ENCODE data around the gene SLC51A. TPM values are rescaled to one million over a fixed set of nuclear protein-coding genes. Genes with fewer than 3 reads are reported as not detected.

Gene SLC51A
- total RNA-seq, 1 experiment from 2014 or later = not detected

DNA sequence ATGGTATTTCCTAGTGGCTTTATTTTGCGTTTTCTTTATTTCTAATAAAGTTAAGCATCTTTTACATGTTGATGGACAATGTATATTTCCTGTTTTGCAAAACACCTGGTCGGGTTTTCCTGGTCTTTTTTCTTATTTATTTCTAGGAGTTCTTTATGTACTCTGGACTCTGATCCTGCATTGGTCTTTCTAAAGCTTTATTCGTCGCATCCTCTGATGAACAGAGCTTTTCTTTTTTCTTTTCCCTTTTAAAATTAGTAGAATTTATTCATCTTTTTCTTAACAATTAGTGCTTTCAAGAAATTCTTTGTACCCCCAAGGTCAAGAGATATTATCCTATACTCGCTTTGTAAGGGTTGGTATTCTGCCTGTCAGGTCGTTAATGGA, 37.3 kb upstream of the SLC51A start:
- no peaks in the 10 kb centered on the region for H3K36me3 ChIP-seq (ENCODE audit: control insufficient read depth, insufficient read depth, low read length)
- BruUV-seq (replicated peaks) = no TSS peak
- H3K4me3 ChIP-seq (ENCODE audit: low read depth, low read length) = no peak overlapping the region
- DNase-seq = no peak
- TF ChIP-seq, protein P1, sequence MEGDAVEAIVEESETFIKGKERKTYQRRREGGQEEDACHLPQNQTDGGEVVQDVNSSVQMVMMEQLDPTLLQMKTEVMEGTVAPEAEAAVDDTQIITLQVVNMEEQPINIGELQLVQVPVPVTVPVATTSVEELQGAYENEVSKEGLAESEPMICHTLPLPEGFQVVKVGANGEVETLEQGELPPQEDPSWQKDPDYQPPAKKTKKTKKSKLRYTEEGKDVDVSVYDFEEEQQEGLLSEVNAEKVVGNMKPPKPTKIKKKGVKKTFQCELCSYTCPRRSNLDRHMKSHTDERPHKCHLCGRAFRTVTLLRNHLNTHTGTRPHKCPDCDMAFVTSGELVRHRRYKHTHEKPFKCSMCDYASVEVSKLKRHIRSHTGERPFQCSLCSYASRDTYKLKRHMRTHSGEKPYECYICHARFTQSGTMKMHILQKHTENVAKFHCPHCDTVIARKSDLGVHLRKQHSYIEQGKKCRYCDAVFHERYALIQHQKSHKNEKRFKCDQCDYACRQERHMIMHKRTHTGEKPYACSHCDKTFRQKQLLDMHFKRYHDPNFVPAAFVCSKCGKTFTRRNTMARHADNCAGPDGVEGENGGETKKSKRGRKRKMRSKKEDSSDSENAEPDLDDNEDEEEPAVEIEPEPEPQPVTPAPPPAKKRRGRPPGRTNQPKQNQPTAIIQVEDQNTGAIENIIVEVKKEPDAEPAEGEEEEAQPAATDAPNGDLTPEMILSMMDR (IDR thresholded peaks at IDR 0.05; ENCODE audit: insufficient read depth in 1 of 2, low read depth in 1 of 2, low read length in 1 of 2, severe bottlenecking in 1 of 2, unreplicated experiment in 1 of 2) = no peak
- H3K27me3 ChIP-seq (replicated peaks; ENCODE audit: control insufficient read depth, insufficient read depth, low read length) = no peaks in the 10 kb centered on the region
- no peaks in the 10 kb centered on the region for H3K27me3 Mint-ChIP-seq (ENCODE audit: insufficient read depth, unreplicated experiment)
- POLR2A ChIA-PET = no interaction called here
- H3K4me1 Mint-ChIP-seq (ENCODE audit: low read depth, unreplicated experiment) = no peaks in the 10 kb centered on the region
- intact Hi-C loops (cut with micrococcal nuclease; ENCODE audit: unreplicated experiment) = no loop called here
- H3K9me3 ChIP-seq = no peaks in the 10 kb centered on the region
- H3K4me3 Mint-ChIP-seq (ENCODE audit: unreplicated experiment) = no peak overlapping the region
- no peaks in the 10 kb centered on the region for H3K9me3 Mint-ChIP-seq (ENCODE audit: unreplicated experiment)
- CTCF ChIA-PET = no interaction called here
- H3K36me3 Mint-ChIP-seq (ENCODE audit: insufficient read depth, unreplicated experiment) = no peaks in the 10 kb centered on the region
- peaks cover 4% of the 10 kb centered on the region; the same call in 1 of the 2 replicates for H3K4me1 ChIP-seq
- no peak overlapping the region for H3K27ac Mint-ChIP-seq (ENCODE audit: unreplicated experiment)

DNA sequence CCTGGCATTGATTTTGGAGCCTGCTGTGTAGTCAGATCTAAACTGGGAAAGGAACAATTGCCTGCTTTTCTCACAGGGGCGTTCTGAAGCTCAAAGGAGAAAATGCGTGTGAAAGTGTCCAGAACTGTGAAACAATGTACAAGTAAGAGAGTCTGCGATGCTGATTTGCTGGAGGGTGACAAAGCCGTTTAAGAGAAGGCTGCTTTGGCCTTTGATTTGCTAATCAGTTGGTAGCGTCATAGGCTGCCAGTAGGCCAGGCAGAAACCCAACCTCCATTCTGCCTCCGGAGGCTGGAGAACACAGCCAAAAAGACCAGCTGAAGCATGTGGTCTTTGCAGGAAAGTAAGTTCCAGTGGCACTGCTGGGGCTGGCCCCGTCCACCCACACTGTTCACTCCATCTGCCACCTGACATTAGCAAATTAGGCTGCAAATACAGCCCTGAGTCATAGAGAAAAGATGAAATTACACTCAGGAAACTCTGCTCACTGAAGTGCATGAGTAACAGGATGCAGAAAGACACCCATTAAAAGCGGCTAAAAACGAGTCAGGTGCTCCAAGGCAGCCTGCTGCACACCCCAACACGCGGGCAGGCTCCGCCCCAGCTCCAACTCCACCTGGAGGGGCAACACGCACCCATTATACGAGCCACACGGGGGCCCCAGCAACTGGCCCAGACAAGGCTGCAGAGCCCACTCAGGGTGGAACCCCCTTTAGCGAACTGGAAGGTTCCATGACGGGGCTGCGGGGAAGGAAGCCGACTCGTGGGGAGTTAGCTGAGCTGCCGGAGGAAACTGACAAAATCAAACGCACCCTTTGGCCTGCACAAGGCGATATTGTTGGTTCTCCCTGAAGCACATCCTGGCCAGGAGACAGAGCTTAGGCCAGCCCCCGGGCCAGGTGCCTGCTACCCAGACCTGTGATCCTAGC, 36.7 kb upstream of the SLC51A start:
- TF ChIP-seq, protein P1 (IDR thresholded peaks at IDR 0.05; ENCODE audit: insufficient read depth in 1 of 2, low read depth in 1 of 2, low read length in 1 of 2, severe bottlenecking in 1 of 2, unreplicated experiment in 1 of 2) = no peak
- DNase-seq = no peak
- Mint-ChIP-seq H3K9me3 (ENCODE audit: unreplicated experiment) (no peaks in the 10 kb centered on the region), H3K4me3 (ENCODE audit: unreplicated experiment) (no peak overlapping the region), H3K27ac (ENCODE audit: unreplicated experiment) (no peak overlapping the region), H3K4me1 (ENCODE audit: low read depth, unreplicated experiment) (no peaks in the 10 kb centered on the region), H3K36me3 (ENCODE audit: insufficient read depth, unreplicated experiment) (no peaks in the 10 kb centered on the region), H3K27me3 (ENCODE audit: insufficient read depth, unreplicated experiment) (no peaks in the 10 kb centered on the region)
- Histone ChIP-seq H3K27me3 (replicated peaks; ENCODE audit: control insufficient read depth, insufficient read depth, low read length) (no peaks in the 10 kb centered on the region), H3K36me3 (ENCODE audit: control insufficient read depth, insufficient read depth, low read length) (no peaks in the 10 kb centered on the region), H3K9me3 (no peaks in the 10 kb centered on the region), H3K4me1 (peaks cover 4% of the 10 kb centered on the region; the same call in 1 of the 2 replicates), H3K4me3 (ENCODE audit: low read depth, low read length) (no peak overlapping the region)
- BruUV-seq (replicated peaks) = no TSS peak
- intact Hi-C loops (cut with micrococcal nuclease; ENCODE audit: unreplicated experiment) = no loop called here
- ChIA-PET CTCF (no interaction called here), POLR2A (no interaction called here)

DNA sequence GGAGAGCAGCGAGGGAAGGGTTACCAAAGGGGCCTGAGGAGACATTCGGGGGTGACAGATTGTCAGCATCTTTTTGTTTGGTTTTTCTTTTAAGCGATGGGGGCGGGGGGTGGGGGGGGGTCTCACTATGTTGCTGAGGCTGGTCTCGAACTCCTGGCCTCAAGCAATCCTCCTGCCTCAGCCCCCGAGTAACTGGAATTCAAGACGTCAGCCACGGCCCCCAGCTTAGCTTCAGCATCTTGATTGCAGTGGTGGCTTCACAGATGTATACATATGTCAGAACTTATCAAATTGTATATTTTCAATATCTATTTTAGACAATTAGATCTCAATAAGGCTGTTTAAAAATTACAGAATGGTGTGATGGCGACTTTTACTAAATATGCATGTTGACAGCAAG, 36.0 kb upstream of the SLC51A start:
- CTCF ChIA-PET = no interaction called here
- intact Hi-C loops (cut with micrococcal nuclease; ENCODE audit: unreplicated experiment) = no loop called here
- H3K27me3 Mint-ChIP-seq (ENCODE audit: insufficient read depth, unreplicated experiment) = no peaks in the 10 kb centered on the region
- no peaks in the 10 kb centered on the region for H3K9me3 Mint-ChIP-seq (ENCODE audit: unreplicated experiment)
- no peak overlapping the region for H3K4me3 Mint-ChIP-seq (ENCODE audit: unreplicated experiment)
- Histone ChIP-seq H3K4me1 (peaks cover 4% of the 10 kb centered on the region; the same call in 1 of the 2 replicates), H3K9me3 (no peaks in the 10 kb centered on the region), H3K27me3 (replicated peaks; ENCODE audit: control insufficient read depth, insufficient read depth, low read length) (no peaks in the 10 kb centered on the region), H3K4me3 (ENCODE audit: low read depth, low read length) (no peak overlapping the region), H3K36me3 (ENCODE audit: control insufficient read depth, insufficient read depth, low read length) (no peaks in the 10 kb centered on the region)
- no peak overlapping the region for H3K27ac Mint-ChIP-seq (ENCODE audit: unreplicated experiment)
- BruUV-seq (replicated peaks) = no TSS peak
- no peaks in the 10 kb centered on the region for H3K4me1 Mint-ChIP-seq (ENCODE audit: low read depth, unreplicated experiment)
- TF ChIP-seq, protein P1 (IDR thresholded peaks at IDR 0.05; ENCODE audit: insufficient read depth in 1 of 2, low read depth in 1 of 2, low read length in 1 of 2, severe bottlenecking in 1 of 2, unreplicated experiment in 1 of 2) = no peak
- no peaks in the 10 kb centered on the region for H3K36me3 Mint-ChIP-seq (ENCODE audit: insufficient read depth, unreplicated experiment)
- DNase-seq = no peak
- POLR2A ChIA-PET = no interaction called here
